ENCODE results near the gene SH2D4B.

- no peak for TF ChIP-seq CTCF (IDR thresholded peaks at IDR 0.05 in 2 of 3, conservative IDR thresholded peaks at IDR 0.05 in 1 of 3; ENCODE audit: control insufficient read depth in 2 of 3, extremely low read depth in 1 of 3, insufficient read depth in 1 of 3, low read depth in 3 of 3, low read length in 3 of 3)
- no peak for TF ChIP-seq NFIC (IDR thresholded peaks at IDR 0.05; ENCODE audit: low read depth, low read length)
- no peak for TF ChIP-seq BHLHE40 (IDR thresholded peaks at IDR 0.05; ENCODE audit: borderline replicate concordance in 1 of 2, low read depth in 2 of 2, low read length in 1 of 2)
- TF ChIP-seq RAD21 (IDR thresholded peaks at IDR 0.05; ENCODE audit: insufficient read depth, low read depth, low read length): no peak
- no peak for TF ChIP-seq HDAC2 (IDR thresholded peaks at IDR 0.05)
- TF ChIP-seq USF2 (IDR thresholded peaks at IDR 0.05; ENCODE audit: borderline replicate concordance, low read depth, low read length): no peak
- TF ChIP-seq ATF7 (IDR thresholded peaks at IDR 0.05; ENCODE audit: low read depth): no peak
- no peak for TF ChIP-seq LARP7 (IDR thresholded peaks at IDR 0.05)
- no peak for TF ChIP-seq REST (IDR thresholded peaks at IDR 0.05; ENCODE audit: low read depth, low read length)
- TF ChIP-seq SUZ12 (IDR thresholded peaks at IDR 0.05; ENCODE audit: unreplicated experiment): no peak
These were observed 123.8 kb downstream of the SH2D4B start for GRCh38 chr10:80661526-80661925.
